K562 (cell line): ENCODE measurements around the gene ESR2. TPM values are rescaled to one million over a fixed set of nuclear protein-coding genes. Genes with fewer than 3 reads are reported as not detected.
A peak's percentile ranks its signal among the peaks of the same experiment; 100 is the strongest.

ENCODE experiments used
- FOXJ2 ChIP-seq: fragments of 200-800 bp; sonication (Bioruptor generic); IDR thresholded peaks from 2 replicates; pipeline ENCODE4 v1.6.1; 2016; ENCODE audit warnings: missing genetic modification characterization, missing compliant biosample characterization
- FOXK2 ChIP-seq, 2 experiments: fragments of 450-650 bp; IDR thresholded peaks in 1 of 2; conservative IDR thresholded peaks in 1 of 2; 2 replicates each; pipeline ENCODE4 v1.6.1; 2016; ENCODE audit warnings: low read depth in 2 of 2, mild to moderate bottlenecking in 1 of 2
- FOXM1 ChIP-seq, 2 experiments: fragments of 450-650 bp in 1 of 2; sonication (generic) in 1 of 2; formaldehyde crosslinking in 1 of 2; IDR thresholded peaks; 2 replicates each; pipeline versions ENCODE4 v1.6.1 to v1.9.0; 2017 to 2022; ENCODE audit warnings: low read depth in 2 of 2, mild to moderate bottlenecking in 2 of 2, missing genetic modification reagents in 1 of 2, moderate library complexity in 1 of 2
- GTF3C2 ChIP-seq: IDR thresholded peaks from 3 replicates; pipeline ENCODE4 v1.6.1; 2011; ENCODE audit warnings: borderline replicate concordance, mild to moderate bottlenecking, moderate library complexity; ENCODE audit not compliant: insufficient read length; ENCODE audit errors: extremely low read depth
- NFIX ChIP-seq: fragments of 250-450 bp; sonication (Bioruptor Pico); IDR thresholded peaks from 2 replicates; pipeline ENCODE4 v1.4.0; 2020; ENCODE audit warnings: low read depth, mild to moderate bottlenecking, moderate library complexity
- NUFIP1 ChIP-seq: fragments of 450-650 bp; IDR thresholded peaks from 2 replicates; pipeline ENCODE4 v1.6.1; 2018; ENCODE audit not compliant: partially characterized antibody
- PKNOX1 ChIP-seq: fragments of 450-650 bp; IDR thresholded peaks from 2 replicates; pipeline ENCODE4 v1.6.1; 2016
- SMAD3 ChIP-seq: fragments of 450-650 bp; formaldehyde crosslinking; conservative IDR thresholded peaks from 2 replicates; pipeline ENCODE4 v1.4.0; 2020; ENCODE audit warnings: mild to moderate bottlenecking
- TCF15 ChIP-seq: fragments of 250-450 bp; sonication (Bioruptor Pico); IDR thresholded peaks from 2 replicates; pipeline ENCODE4 v1.8.0; 2022; ENCODE audit warnings: moderate library complexity, mild to moderate bottlenecking, inconsistent platforms
- ZEB2 ChIP-seq: fragments of 450-650 bp; IDR thresholded peaks from 2 replicates; pipeline ENCODE4 v1.6.1; 2016
- ZKSCAN8 ChIP-seq: fragments of 200-800 bp; sonication (Bioruptor generic); IDR thresholded peaks from 2 replicates; pipeline ENCODE4 v1.6.1; 2016; ENCODE audit warnings: missing genetic modification characterization, missing compliant biosample characterization
- ZNF165 ChIP-seq: fragments of 250-450 bp; sonication (Bioruptor Pico); IDR thresholded peaks from 2 replicates; pipeline ENCODE4 v1.4.0; 2020; ENCODE audit warnings: borderline replicate concordance
- polyA plus RNA-seq, 8 experiments: library from polyadenylated mRNA; depleted of rRNA in 4 of 8; stranded (reverse) in 5 of 8; unstranded in 3 of 8; fragments of >200 nt; fragmentation: Nextera tagmentation in 2 of 8; fragmentation: Illumina TruSeq in 1 of 8; extraction: Ambion mirVana in 2 of 8; extraction: Trizol in 1 of 8; gene quantifications; 2 replicates each; pipeline versions ENCODE4 v1.2.1 to v1.2.3, GENCODE V29; 2011 to 2014; ENCODE audit warnings: inconsistent platforms in 1 of 8, missing spikeins in 1 of 8
- total RNA-seq, 7 experiments: library from RNA; depleted of rRNA in 6 of 7; stranded (reverse); fragments of >200 nt in 6 of 7; fragmentation: Illumina TruSeq in 2 of 7; extraction: Trizol in 2 of 7; gene quantifications; 2 replicates each; pipeline versions ENCODE4 v1.2.1 to v1.2.3, GENCODE V29; 2011 to 2021; ENCODE audit warnings: low replicate concordance in 1 of 7
- TF ChIP-seq, protein P1 (sequence below): fragments of 200-400 bp; formaldehyde crosslinking; IDR thresholded peaks from 2 replicates; pipeline ENCODE4 v1.6.1; 2017; ENCODE audit warnings: mild to moderate bottlenecking, low read depth, low read length, moderate library complexity

ESR2 gene
- total and polyA plus RNA-seq, 9 of the 15 experiments (the other 6 are each of a cell fraction or from before 2014, with no cell fraction given): 0.07 to 3.8 (median 2.0) TPM

DNA sequence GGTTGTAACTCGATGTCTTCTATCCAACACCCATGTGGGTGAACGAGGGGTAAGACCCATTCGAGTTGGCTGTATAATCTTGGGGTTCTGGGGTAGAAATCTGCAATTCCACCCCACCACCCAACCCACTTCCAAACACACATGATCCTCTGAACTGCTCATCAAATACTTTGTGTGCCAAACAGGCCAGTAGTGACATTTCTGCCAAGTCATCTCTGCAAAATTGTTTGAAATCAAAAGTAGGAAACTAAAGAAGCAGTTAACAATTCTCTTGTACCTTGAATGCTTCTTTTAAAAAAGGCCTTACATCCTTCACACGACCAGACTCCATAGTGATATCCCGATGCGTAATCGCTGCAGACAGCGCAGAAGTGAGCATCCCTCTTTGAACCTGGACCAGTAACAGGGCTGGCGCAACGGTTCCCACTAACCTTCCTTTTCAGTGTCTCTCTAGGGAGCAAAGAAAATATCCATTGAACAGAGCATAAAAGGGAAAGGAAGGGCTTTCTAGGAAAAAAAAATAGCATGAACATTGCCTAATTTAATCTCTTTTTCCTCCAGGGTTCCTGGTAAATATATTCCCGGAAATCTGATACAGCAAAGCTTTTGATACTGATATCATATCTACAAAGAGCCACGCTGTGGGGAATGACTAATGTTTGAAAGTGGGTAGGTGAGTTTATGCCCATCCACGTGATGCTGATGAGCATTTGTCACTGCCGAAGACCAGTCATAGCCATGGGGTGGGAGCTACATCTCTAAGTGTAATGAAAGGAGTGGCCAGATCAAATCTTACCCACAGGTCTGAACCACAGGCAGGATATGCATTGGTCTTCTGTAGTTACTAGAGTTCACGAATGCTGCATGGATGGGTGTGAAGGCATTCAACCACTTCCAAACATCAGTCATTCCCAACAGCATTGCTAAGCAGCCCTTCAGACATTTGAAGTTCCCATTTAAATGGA, 14.2 kb downstream of the ESR2 start (continued):
- TF ChIP-seq NUFIP1 (no peak), FOXM1 (IDR thresholded peaks at IDR 0.05; ENCODE audit: low read depth) (peak; percentile 65), FOXM1 (CRISPR knock-in tag; IDR thresholded peaks at IDR 0.05; ENCODE audit: low read depth) (no peak), ZEB2 (peak; percentile 58; the same call in 1 of the 2 replicates), GTF3C2 (no peak), PKNOX1 (peak; percentile 70), NFIX (no peak), SMAD3 (CRISPR knock-in tag) (no peak), TCF15 (CRISPR knock-in tag) (no peak), FOXK2 (conservative IDR thresholded peaks at IDR 0.05 in 1 of 2, IDR thresholded peaks at IDR 0.05 in 1 of 2; ENCODE audit: low read depth in 2 of 2) (no peak), ZKSCAN8 (CRISPR knock-in tag) (no peak), FOXJ2 (no peak), ZNF165 (no peak)
- TF ChIP-seq, protein P1, sequence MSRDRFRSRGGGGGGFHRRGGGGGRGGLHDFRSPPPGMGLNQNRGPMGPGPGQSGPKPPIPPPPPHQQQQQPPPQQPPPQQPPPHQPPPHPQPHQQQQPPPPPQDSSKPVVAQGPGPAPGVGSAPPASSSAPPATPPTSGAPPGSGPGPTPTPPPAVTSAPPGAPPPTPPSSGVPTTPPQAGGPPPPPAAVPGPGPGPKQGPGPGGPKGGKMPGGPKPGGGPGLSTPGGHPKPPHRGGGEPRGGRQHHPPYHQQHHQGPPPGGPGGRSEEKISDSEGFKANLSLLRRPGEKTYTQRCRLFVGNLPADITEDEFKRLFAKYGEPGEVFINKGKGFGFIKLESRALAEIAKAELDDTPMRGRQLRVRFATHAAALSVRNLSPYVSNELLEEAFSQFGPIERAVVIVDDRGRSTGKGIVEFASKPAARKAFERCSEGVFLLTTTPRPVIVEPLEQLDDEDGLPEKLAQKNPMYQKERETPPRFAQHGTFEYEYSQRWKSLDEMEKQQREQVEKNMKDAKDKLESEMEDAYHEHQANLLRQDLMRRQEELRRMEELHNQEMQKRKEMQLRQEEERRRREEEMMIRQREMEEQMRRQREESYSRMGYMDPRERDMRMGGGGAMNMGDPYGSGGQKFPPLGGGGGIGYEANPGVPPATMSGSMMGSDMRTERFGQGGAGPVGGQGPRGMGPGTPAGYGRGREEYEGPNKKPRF: no peak
